Superior temporal gyrus (tissue), 1 donor: ENCODE results near the gene BHMT.
"Not testable (repeated sequence)": the region's sequence is repeated elsewhere in the genome, so short reads cannot be mapped to it uniquely, and the experiment has no call there.

Experiments
- DNase-seq: peaks from one replicate; pipeline ENCODE4 v3.0.0-alpha.2; 2016; ENCODE audit errors: extremely low spot score

Gene BHMT

GRCh38 chr5:79111960-79112702 lies 522 bp downstream of the BHMT start:
- DNase-seq = no peak

GRCh38 chr5:79112703-79113058 lies 1.1 kb downstream of the BHMT start:
- no peak for DNase-seq

- DNase-seq = no peak
Observed at GRCh38 chr5:79119486-79119885, 7.9 kb downstream of the BHMT start.

GRCh38 chr5:79120221-79120620 lies 8.6 kb downstream of the BHMT start:
- DNase-seq = no peak

GRCh38 chr5:79122973-79123372 lies 11.4 kb downstream of the BHMT start:
- DNase-seq = no peak

- no peak for DNase-seq
Observed at GRCh38 chr5:79124607-79125006, 13.0 kb downstream of the BHMT start.

GRCh38 chr5:79130781-79131180 lies 19.2 kb downstream of the BHMT start:
- DNase-seq = no peak

GRCh38 chr5:79133121-79133656 lies 21.6 kb downstream of the BHMT start:
- peak; percentile 88 for DNase-seq

- peak; percentile 83 for DNase-seq
Observed at GRCh38 chr5:79133657-79134451, 22.2 kb downstream of the BHMT start.

GRCh38 chr5:79135790-79136553 lies 24.4 kb downstream of the BHMT start:
- DNase-seq = no peak

- DNase-seq = no peak
Observed at GRCh38 chr5:79136618-79137017, 25.0 kb downstream of the BHMT start.

- no peak for DNase-seq
Observed at GRCh38 chr5:79140553-79140952, 28.9 kb downstream of the BHMT start.

GRCh38 chr5:79143684-79144379 lies 32.2 kb downstream of the BHMT start:
- DNase-seq = no peak

GRCh38 chr5:79147076-79147475 lies 35.5 kb downstream of the BHMT start:
- DNase-seq = no peak

- DNase-seq = no peak
Observed at GRCh38 chr5:79149433-79149832, 37.8 kb downstream of the BHMT start.

- no peak for DNase-seq
Observed at GRCh38 chr5:79151942-79152671, 40.5 kb downstream of the BHMT start.

GRCh38 chr5:79157305-79157704 lies 45.7 kb downstream of the BHMT start:
- no peak for DNase-seq

GRCh38 chr5:79161647-79162046 lies 50.0 kb downstream of the BHMT start:
- not testable (repeated sequence) for DNase-seq

- no peak for DNase-seq
Observed at GRCh38 chr5:79168031-79168430, 56.4 kb downstream of the BHMT start.

- no peak for DNase-seq
Observed at GRCh38 chr5:79170661-79171060, 59.1 kb downstream of the BHMT start.
